IMR-90 (cell line): ENCODE results near the gene CORO1C. TPM values are rescaled to one million over a fixed set of nuclear protein-coding genes. Genes with fewer than 3 reads are reported as not detected.

Experiments
- ATAC-seq: fragments of 200-7000 bp; cut with Tn5 transposase; 2 replicates; pipeline ENCODE4 v1.9.1; 2020; ENCODE audit warnings: low read depth, mild to moderate bottlenecking, moderate library complexity
- Bru-seq: library from RNA; stranded (reverse); fragments of 400-500 nt; gene quantifications from one replicate; lab custom pipeline; 2021; lab: Mats Ljungman, UMichigan
- BruChase-seq, 2 experiments: library from RNA; stranded (reverse); fragments of 400-500 nt; gene quantifications; one replicate each; lab custom pipeline; 2021; lab: Mats Ljungman, UMichigan
- BruUV-seq: library from RNA; stranded (reverse); fragments of 400-500 nt; replicated peaks from 2 replicates; lab custom pipeline; 2021; lab: Mats Ljungman, UMichigan
- CTCF ChIA-PET: fragments of 300-600 bp; formaldehyde crosslinking; extraction: SDS; loops from one replicate; lab custom pipeline; 2021; ENCODE audit warnings: antibody characterized with exemption; lab: Yijun Ruan, JAX
- POLR2A ChIA-PET: fragments of 300-600 bp; sonication (Branson Sonifier 250); formaldehyde crosslinking; loops from one replicate; lab custom pipeline; 2022; ENCODE audit warnings: antibody characterized with exemption; ENCODE audit not compliant: unreplicated experiment; lab: Charles Lee
- DNase-seq: peaks from one replicate; pipeline ENCODE4 v3.0.0; 2013
- H2AFZ ChIP-seq: replicated peaks from 2 replicates; pipeline ENCODE3; 2013; ENCODE audit warnings: low read length, mild to moderate bottlenecking; ENCODE audit not compliant: poor library complexity
- H2AK5ac ChIP-seq: 2 replicates; pipeline ENCODE4 v1.6.1; 2013; ENCODE audit warnings: low read depth, low read length, inconsistent platforms
- H2AK9ac ChIP-seq: replicated peaks from 2 replicates; pipeline ENCODE3; 2013; ENCODE audit warnings: mild to moderate bottlenecking, low read depth, low read length, moderate library complexity; ENCODE audit not compliant: poor library complexity
- H2BK120ac ChIP-seq: 2 replicates; pipeline ENCODE4 v1.6.1; 2013; ENCODE audit warnings: low read depth, low read length, inconsistent platforms
- H2BK15ac ChIP-seq: 3 replicates; pipeline ENCODE4 v1.6.1; 2013; ENCODE audit warnings: low read depth, low read length, inconsistent platforms
- H2BK20ac ChIP-seq: 2 replicates; pipeline ENCODE4 v1.6.1; 2013; ENCODE audit warnings: low read depth, mild to moderate bottlenecking, inconsistent platforms, low read length, moderate library complexity
- H2BK5ac ChIP-seq: 2 replicates; pipeline ENCODE4 v1.6.1; 2013; ENCODE audit warnings: mild to moderate bottlenecking, low read depth, low read length, inconsistent platforms; ENCODE audit not compliant: poor library complexity, severe bottlenecking
- H3K14ac ChIP-seq: replicated peaks from 2 replicates; pipeline ENCODE4 v1.6.1; 2013; ENCODE audit warnings: low read depth, low read length, inconsistent platforms
- H3K18ac ChIP-seq: 2 replicates; pipeline ENCODE4 v1.6.1; 2013; ENCODE audit warnings: low read depth, low read length, control low read depth
- H3K23ac ChIP-seq: 2 replicates; pipeline ENCODE4 v1.6.1; 2013; ENCODE audit warnings: low read depth, low read length, inconsistent platforms
- H3K27ac ChIP-seq: 2 replicates; pipeline ENCODE4 v1.5.1; 2013; ENCODE audit warnings: mild to moderate bottlenecking, control low read depth, low read length; ENCODE audit not compliant: insufficient read depth
- H3K27me3 ChIP-seq: 2 replicates; pipeline ENCODE4 v1.6.1; 2013; ENCODE audit warnings: low read length; ENCODE audit not compliant: control insufficient read depth, insufficient read depth
- H3K36me3 ChIP-seq: 2 replicates; pipeline ENCODE4 v1.6.1; 2013; ENCODE audit warnings: low read length, mixed read lengths; ENCODE audit not compliant: control insufficient read depth, insufficient read depth
- H3K4ac ChIP-seq: 2 replicates; pipeline ENCODE4 v1.6.1; 2013; ENCODE audit warnings: low read depth, low read length, inconsistent platforms
- H3K4me1 ChIP-seq: 2 replicates; pipeline ENCODE4 v1.6.1; 2013; ENCODE audit warnings: low read length, mixed read lengths; ENCODE audit not compliant: control insufficient read depth, insufficient read depth
- H3K4me2 ChIP-seq: 2 replicates; pipeline ENCODE4 v1.6.1; 2013; ENCODE audit warnings: low read depth, mild to moderate bottlenecking, control low read depth, low read length, moderate library complexity
- H3K4me3 ChIP-seq: 2 replicates; pipeline ENCODE4 v1.5.1; 2013; ENCODE audit warnings: low read depth, mild to moderate bottlenecking, control low read depth, low read length, moderate library complexity; ENCODE audit not compliant: insufficient read depth
- H3K56ac ChIP-seq: 2 replicates; pipeline ENCODE4 v1.6.1; 2013; ENCODE audit warnings: low read length, inconsistent platforms; ENCODE audit not compliant: insufficient read depth; ENCODE audit errors: extremely low read depth
- H3K79me1 ChIP-seq, 2 experiments: 2 replicates each; pipeline ENCODE4 v1.6.1; 2013; ENCODE audit warnings: low read length in 2 of 2, inconsistent platforms in 1 of 2, low read depth in 1 of 2
- H3K9ac ChIP-seq: 2 replicates; pipeline ENCODE4 v1.6.1; 2013; ENCODE audit warnings: low read depth, low read length, control low read depth
- H3K9me1 ChIP-seq: 2 replicates; pipeline ENCODE4 v1.6.1; 2013; ENCODE audit warnings: low read length, inconsistent platforms; ENCODE audit not compliant: insufficient read depth
- H3K9me3 ChIP-seq: 2 replicates; pipeline ENCODE4 v1.6.1; 2013; ENCODE audit warnings: low read length; ENCODE audit not compliant: control insufficient read depth, insufficient read depth
- H4K20me1 ChIP-seq: 2 replicates; pipeline ENCODE4 v1.6.1; 2013; ENCODE audit warnings: low read length, inconsistent platforms; ENCODE audit not compliant: insufficient read depth
- H4K5ac ChIP-seq: 2 replicates; pipeline ENCODE4 v1.6.1; 2013; ENCODE audit warnings: mild to moderate bottlenecking, low read depth, low read length, control low read depth
- H4K8ac ChIP-seq, 2 experiments: 2 replicates each; pipeline ENCODE4 v1.6.1; 2013; ENCODE audit warnings: low read depth in 2 of 2, low read length in 2 of 2, control low read depth in 1 of 2, inconsistent platforms in 1 of 2
- H4K91ac ChIP-seq: 2 replicates; pipeline ENCODE4 v1.6.1; 2013; ENCODE audit warnings: low read depth, low read length, inconsistent platforms; ENCODE audit not compliant: insufficient read depth
- BHLHE40 ChIP-seq: fragments of 150-350 bp; IDR thresholded peaks from 2 replicates; pipeline ENCODE4 v1.6.1; 2016; ENCODE audit warnings: mild to moderate bottlenecking, low read depth, low read length
- CHD1 ChIP-seq: IDR thresholded peaks from 2 replicates; pipeline ENCODE4 v1.6.1; 2012; ENCODE audit warnings: low read depth, low read length, improper control_type of control experiment
- FOS ChIP-seq: fragments of 150-350 bp; IDR thresholded peaks from 2 replicates; pipeline ENCODE4 v1.6.1; 2016; ENCODE audit warnings: low read depth, low read length
- MAFK ChIP-seq: IDR thresholded peaks from 2 replicates; pipeline ENCODE4 v1.6.1; 2012; ENCODE audit warnings: low read depth, low read length, improper control_type of control experiment
- MAZ ChIP-seq: IDR thresholded peaks from 2 replicates; pipeline ENCODE4 v1.6.1; 2012; ENCODE audit warnings: low read depth, mild to moderate bottlenecking, low read length, improper control_type of control experiment, moderate library complexity, borderline replicate concordance
- MXI1 ChIP-seq: IDR thresholded peaks from 2 replicates; pipeline ENCODE4 v1.6.1; 2012; ENCODE audit warnings: low read depth, mild to moderate bottlenecking, low read length, moderate library complexity, borderline replicate concordance
- POLR2A ChIP-seq: IDR thresholded peaks from 2 replicates; pipeline ENCODE4 v1.6.1; 2012; ENCODE audit warnings: mild to moderate bottlenecking, low read depth, low read length
- RAD21 ChIP-seq: IDR thresholded peaks from 2 replicates; pipeline ENCODE4 v1.6.1; 2012; ENCODE audit warnings: low read length, improper control_type of control experiment
- RCOR1 ChIP-seq: IDR thresholded peaks from 2 replicates; pipeline ENCODE4 v1.6.1; 2012; ENCODE audit warnings: mild to moderate bottlenecking, low read length, improper control_type of control experiment; ENCODE audit not compliant: insufficient replicate concordance
- RFX5 ChIP-seq: IDR thresholded peaks from 2 replicates; pipeline ENCODE4 v1.8.0; 2012; ENCODE audit warnings: low read depth, mild to moderate bottlenecking, low read length, moderate library complexity
- WGBS, 2 experiments: methylation state at CpG; one replicate each; pipeline versions ENCODE4 v1.1.5 to v1.1.7; 2013; ENCODE audit warnings: missing lambda C conversion rate in 2 of 2; ENCODE audit not compliant: insufficient read length in 1 of 2; ENCODE audit errors: extremely low coverage in 2 of 2; 5-methylcytosine and 5-hydroxymethylcytosine counted together
- dilution Hi-C: fragments of 300-500 bp; cut with HindIII; formaldehyde crosslinking; loops from one replicate; pipeline ENCODE4 v1.14.3; 2018; ENCODE audit warnings: low sequenced_read_pairs; ENCODE audit not compliant: unreplicated experiment
- in situ Hi-C: fragments of 300-500 bp; cut with MboI; formaldehyde crosslinking; loops from 3 replicates; pipeline ENCODE4 v1.14.3; 2019; ENCODE audit warnings: low sequenced_read_pairs, inconsistent platforms, mixed read lengths
- intact Hi-C: fragments of 100-400 bp; cut with micrococcal nuclease; formaldehyde crosslinking; loops from 2 replicates; pipeline ENCODE4 v1.10.0; 2022
- long read RNA-seq: library from polyadenylated mRNA; unstranded; transcript quantifications from one replicate; pipeline ENCODE4 v2.0.0, GENCODE V29; 2021; ENCODE audit not compliant: unreplicated experiment
- polyA plus RNA-seq, 3 experiments: library from polyadenylated mRNA; depleted of rRNA; stranded (reverse); fragments of >200 nt; gene quantifications; 2 replicates each; pipeline ENCODE4 v1.2.3, GENCODE V29; 2012; ENCODE audit warnings: low replicate concordance in 1 of 3
- total RNA-seq: library from RNA; depleted of rRNA; stranded (reverse); fragments of >200 nt; gene quantifications from 2 replicates; pipeline ENCODE4 v1.2.3, GENCODE V29; 2012; rRNA removed
- TF ChIP-seq, protein P1 (sequence below): fragments of 150-350 bp; IDR thresholded peaks from 2 replicates; pipeline ENCODE4 v1.6.1; 2017; ENCODE audit warnings: mild to moderate bottlenecking, antibody characterized with exemption, low read length, low read depth
- TF ChIP-seq, protein P2 (sequence below): conservative IDR thresholded peaks from 2 replicates; pipeline ENCODE4 v1.5.1; 2012; ENCODE audit warnings: mild to moderate bottlenecking, low read depth, low read length, improper control_type of control experiment

The CORO1C gene
- total RNA-seq: 1,042 and 1,100 TPM in 2 replicates
- 591 and 675 TPM in 2 replicates for polyA plus RNA-seq (2012; rRNA removed)
- polyA plus RNA-seq (2012; cell fraction: cytosol; rRNA removed): 183 and 262 TPM in 2 replicates
- polyA plus RNA-seq (2012; cell fraction: nucleus; rRNA removed; ENCODE audit: low replicate concordance): 145 and 350 TPM in 2 replicates
- Bru-seq, nascent RNA: percentile 99 among the genes with signal in this experiment
- BruChase-seq, experiment 1, labeled RNA remaining after a 6-hour chase: percentile 98 among the genes with signal in this experiment
- BruChase-seq, experiment 2, labeled RNA remaining after a 2-hour chase: percentile 97 among the genes with signal in this experiment
- long read RNA-seq, transcript CORO1C-201 (11 exons, 3,892 nt): major isoform, 111 of 207 reads
- long read RNA-seq, partial matches to known transcripts: 25 of 207 reads
- long read RNA-seq, other reads (novel, unspliced or antisense): 69 of 207 reads

DNA sequence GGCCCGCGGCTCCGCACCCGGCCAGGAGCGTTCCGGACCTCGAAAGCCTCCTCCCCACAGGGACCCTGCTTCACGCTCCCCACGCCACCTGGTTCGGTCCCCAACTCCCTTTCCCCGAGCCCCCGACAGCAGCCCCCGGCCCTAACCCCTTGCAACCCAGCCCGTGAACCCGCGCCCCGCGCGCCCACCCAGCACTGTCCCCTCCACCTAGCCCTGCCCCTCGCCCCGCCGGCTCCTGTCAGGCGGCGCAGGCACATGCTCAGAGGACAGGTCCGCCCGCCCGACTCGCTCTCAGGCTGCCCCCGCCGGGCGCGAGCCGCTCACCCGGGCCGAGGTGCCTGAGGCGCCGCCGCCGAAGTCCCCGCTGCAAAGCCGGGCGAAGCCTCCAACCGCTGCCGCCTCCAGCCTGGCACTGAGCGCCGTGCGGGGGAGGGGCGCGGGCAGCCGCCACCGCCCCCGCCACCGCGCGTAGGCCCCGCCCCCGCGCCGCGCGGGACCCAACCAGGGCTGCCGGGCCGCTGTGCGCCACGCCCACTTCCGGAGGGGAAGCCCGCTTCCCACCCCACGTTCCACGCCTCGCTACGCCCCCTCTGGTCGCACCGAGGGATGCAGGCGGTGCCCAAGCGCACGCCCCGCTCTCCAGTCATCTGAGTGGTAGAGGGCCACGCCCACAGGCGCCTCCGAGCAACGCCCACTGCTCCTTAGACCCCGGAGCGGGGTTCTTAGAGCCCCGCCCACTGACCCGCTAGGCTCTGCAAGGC, at the start of gene CORO1C:
CORO1C (minus strand) TSS at position 414 of the 761 bp plus-strand sequence. CDS start 30,200 bp downstream, outside the sequence.
- peak; percentile 80 for ATAC-seq
- no TSS peak for BruUV-seq
- TF ChIP-seq MXI1 (peak; percentile 56; the same call in 1 of the 2 replicates), MAFK (no peak), POLR2A (peak; percentile 96), FOS (no peak), RFX5 (no peak), CHD1 (peak; percentile 76; the same call in 1 of the 2 replicates), BHLHE40 (peak; percentile 60), RCOR1 (no peak), RAD21 (peak; percentile 47), MAZ (peak; percentile 67; the same call in 1 of the 2 replicates)
- TF ChIP-seq, protein P1, sequence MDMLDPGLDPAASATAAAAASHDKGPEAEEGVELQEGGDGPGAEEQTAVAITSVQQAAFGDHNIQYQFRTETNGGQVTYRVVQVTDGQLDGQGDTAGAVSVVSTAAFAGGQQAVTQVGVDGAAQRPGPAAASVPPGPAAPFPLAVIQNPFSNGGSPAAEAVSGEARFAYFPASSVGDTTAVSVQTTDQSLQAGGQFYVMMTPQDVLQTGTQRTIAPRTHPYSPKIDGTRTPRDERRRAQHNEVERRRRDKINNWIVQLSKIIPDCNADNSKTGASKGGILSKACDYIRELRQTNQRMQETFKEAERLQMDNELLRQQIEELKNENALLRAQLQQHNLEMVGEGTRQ: peak; percentile 25; the same call in 1 of the 2 replicates
- TF ChIP-seq, protein P2, sequence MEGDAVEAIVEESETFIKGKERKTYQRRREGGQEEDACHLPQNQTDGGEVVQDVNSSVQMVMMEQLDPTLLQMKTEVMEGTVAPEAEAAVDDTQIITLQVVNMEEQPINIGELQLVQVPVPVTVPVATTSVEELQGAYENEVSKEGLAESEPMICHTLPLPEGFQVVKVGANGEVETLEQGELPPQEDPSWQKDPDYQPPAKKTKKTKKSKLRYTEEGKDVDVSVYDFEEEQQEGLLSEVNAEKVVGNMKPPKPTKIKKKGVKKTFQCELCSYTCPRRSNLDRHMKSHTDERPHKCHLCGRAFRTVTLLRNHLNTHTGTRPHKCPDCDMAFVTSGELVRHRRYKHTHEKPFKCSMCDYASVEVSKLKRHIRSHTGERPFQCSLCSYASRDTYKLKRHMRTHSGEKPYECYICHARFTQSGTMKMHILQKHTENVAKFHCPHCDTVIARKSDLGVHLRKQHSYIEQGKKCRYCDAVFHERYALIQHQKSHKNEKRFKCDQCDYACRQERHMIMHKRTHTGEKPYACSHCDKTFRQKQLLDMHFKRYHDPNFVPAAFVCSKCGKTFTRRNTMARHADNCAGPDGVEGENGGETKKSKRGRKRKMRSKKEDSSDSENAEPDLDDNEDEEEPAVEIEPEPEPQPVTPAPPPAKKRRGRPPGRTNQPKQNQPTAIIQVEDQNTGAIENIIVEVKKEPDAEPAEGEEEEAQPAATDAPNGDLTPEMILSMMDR: peak; percentile 95

More for the DNA sequence above, at the start of gene CORO1C:
- WGBS, 2 experiments: 1% methylated on average over 29 of the region's 85 CpGs; no CpG with 5 or more reads in 1 of the 2 experiments
- Histone ChIP-seq H3K4me3 (peak within 1 kb of the TSS; percentile 90), H2AK5ac (peak within 1 kb of the TSS; percentile 96), H2BK120ac (peak within 1 kb of the TSS; percentile 85), H4K8ac (peak within 1 kb of the TSS; percentile 65 to 96), H3K36me3 (peaks cover 2% of the 10 kb centered on the region; the same call in 1 of the 2 replicates), H2AK9ac (peak within 1 kb of the TSS; percentile 98), H2BK20ac (peak within 1 kb of the TSS; percentile 40; the same call in 1 of the 2 replicates), H4K5ac (peak within 1 kb of the TSS; percentile 94), H3K9me3 (no peaks in the 10 kb centered on the region), H2AFZ (peak within 1 kb of the TSS; percentile 95), H3K23ac (peak within 1 kb of the TSS; percentile 92), H3K79me1 (peaks cover 4 to 21% of the 10 kb centered on the region in 2 experiments), H3K4ac (peak within 1 kb of the TSS; percentile 94), H3K27me3 (no peaks in the 10 kb centered on the region), H3K4me2 (peak within 1 kb of the TSS; percentile 80), H4K91ac (peak within 1 kb of the TSS; percentile 90), H3K27ac (peak within 1 kb of the TSS; percentile 99), H3K9ac (peak within 1 kb of the TSS; percentile 97), H3K4me1 (peaks cover 8% of the 10 kb centered on the region; the same call in 1 of the 2 replicates), H3K18ac (peak within 1 kb of the TSS; percentile 91), H2BK5ac (peak within 1 kb of the TSS; percentile 100), H3K56ac (peak within 1 kb of the TSS; percentile 97), H3K14ac (peak within 1 kb of the TSS; percentile 94), H2BK15ac (peak within 1 kb of the TSS; percentile 93; the same call in 2 of the 3 replicates), H4K20me1 (peaks cover 33% of the 10 kb centered on the region), H3K9me1 (peaks cover 11% of the 10 kb centered on the region)
- dilution Hi-C loops (no loop called here), in situ Hi-C loops (no loop called here), intact Hi-C loops (loop anchor here (2.0 to 5.0 kb wide), 3 partner anchors 51 to 361 kb away; partner anchors contain the start of genes ALKBH2 and ISCU)
- CTCF ChIA-PET: interaction anchor here (1.2 kb wide), 2 partner anchors 12 to 37 kb away, joined by 3 read pairs; no protein-coding TSS in a partner anchor
- DNase-seq: peak; percentile 93
- POLR2A ChIA-PET: interaction anchor here (0.9 kb wide), 1 partner anchor 36 kb away, joined by 19 read pairs; no protein-coding TSS in a partner anchor
